ENCODE data around the gene ZNF618.

- TF ChIP-seq, protein P1, sequence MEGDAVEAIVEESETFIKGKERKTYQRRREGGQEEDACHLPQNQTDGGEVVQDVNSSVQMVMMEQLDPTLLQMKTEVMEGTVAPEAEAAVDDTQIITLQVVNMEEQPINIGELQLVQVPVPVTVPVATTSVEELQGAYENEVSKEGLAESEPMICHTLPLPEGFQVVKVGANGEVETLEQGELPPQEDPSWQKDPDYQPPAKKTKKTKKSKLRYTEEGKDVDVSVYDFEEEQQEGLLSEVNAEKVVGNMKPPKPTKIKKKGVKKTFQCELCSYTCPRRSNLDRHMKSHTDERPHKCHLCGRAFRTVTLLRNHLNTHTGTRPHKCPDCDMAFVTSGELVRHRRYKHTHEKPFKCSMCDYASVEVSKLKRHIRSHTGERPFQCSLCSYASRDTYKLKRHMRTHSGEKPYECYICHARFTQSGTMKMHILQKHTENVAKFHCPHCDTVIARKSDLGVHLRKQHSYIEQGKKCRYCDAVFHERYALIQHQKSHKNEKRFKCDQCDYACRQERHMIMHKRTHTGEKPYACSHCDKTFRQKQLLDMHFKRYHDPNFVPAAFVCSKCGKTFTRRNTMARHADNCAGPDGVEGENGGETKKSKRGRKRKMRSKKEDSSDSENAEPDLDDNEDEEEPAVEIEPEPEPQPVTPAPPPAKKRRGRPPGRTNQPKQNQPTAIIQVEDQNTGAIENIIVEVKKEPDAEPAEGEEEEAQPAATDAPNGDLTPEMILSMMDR (IDR thresholded peaks at IDR 0.05 in 4 of 5, conservative IDR thresholded peaks at IDR 0.05 in 1 of 5): no peak
- TF ChIP-seq POLR2A (IDR thresholded peaks at IDR 0.05): no peak
Observed at GRCh38 chr9:114077162-114077837, 201.2 kb downstream of the ZNF618 start.
